ENCODE data around the gene PATE1. TPM values are rescaled to one million over a fixed set of nuclear protein-coding genes. Genes with fewer than 3 reads are reported as not detected.

PATE1 gene
- total RNA-seq, 6 experiments from 2014 or later: not detected

GRCh38 chr11:125763483-125763882, 17.4 kb downstream of the PATE1 start:
- peaks cover 5% of the 10 kb centered on the region for H3K27me3 Mint-ChIP-seq (ENCODE audit: insufficient read depth)
- peaks cover 6% of the 10 kb centered on the region for H3K9me3 Mint-ChIP-seq
- TF ChIP-seq, protein P1, sequence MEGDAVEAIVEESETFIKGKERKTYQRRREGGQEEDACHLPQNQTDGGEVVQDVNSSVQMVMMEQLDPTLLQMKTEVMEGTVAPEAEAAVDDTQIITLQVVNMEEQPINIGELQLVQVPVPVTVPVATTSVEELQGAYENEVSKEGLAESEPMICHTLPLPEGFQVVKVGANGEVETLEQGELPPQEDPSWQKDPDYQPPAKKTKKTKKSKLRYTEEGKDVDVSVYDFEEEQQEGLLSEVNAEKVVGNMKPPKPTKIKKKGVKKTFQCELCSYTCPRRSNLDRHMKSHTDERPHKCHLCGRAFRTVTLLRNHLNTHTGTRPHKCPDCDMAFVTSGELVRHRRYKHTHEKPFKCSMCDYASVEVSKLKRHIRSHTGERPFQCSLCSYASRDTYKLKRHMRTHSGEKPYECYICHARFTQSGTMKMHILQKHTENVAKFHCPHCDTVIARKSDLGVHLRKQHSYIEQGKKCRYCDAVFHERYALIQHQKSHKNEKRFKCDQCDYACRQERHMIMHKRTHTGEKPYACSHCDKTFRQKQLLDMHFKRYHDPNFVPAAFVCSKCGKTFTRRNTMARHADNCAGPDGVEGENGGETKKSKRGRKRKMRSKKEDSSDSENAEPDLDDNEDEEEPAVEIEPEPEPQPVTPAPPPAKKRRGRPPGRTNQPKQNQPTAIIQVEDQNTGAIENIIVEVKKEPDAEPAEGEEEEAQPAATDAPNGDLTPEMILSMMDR (IDR thresholded peaks at IDR 0.05): no peak
- no peak overlapping the region for H3K27ac Mint-ChIP-seq
- no peaks in the 10 kb centered on the region for H3K4me1 Mint-ChIP-seq (ENCODE audit: low read depth)
- H3K4me3 Mint-ChIP-seq: no peak overlapping the region
- DNase-seq: no peak
- no peaks in the 10 kb centered on the region for H3K36me3 Mint-ChIP-seq (ENCODE audit: low read depth)

DNA sequence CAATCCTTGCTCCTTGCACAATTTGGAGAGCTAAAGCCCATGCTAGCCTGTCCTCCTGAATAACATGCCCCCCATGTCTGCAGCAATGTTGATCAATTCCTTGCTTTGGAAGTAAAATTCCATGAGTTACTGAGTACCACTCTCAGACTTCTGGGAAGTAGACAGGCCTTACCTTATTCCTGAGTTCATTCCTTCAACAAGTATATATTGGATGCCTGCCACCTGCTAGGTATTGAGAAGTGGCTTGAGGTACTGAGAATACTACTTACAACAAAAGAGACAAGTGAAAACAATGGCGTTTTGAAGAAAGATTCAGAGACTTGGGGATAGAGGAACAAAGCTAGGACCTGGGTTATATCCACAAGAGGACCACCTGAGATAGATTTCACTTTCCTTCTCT, 20.2 kb downstream of the PATE1 start:
- H3K27me3 Mint-ChIP-seq (ENCODE audit: insufficient read depth): peaks cover 9% of the 10 kb centered on the region
- no peaks in the 10 kb centered on the region; the same call in 1 of the 2 replicates for H3K9me3 Mint-ChIP-seq
- no peaks in the 10 kb centered on the region for H3K36me3 Mint-ChIP-seq (ENCODE audit: low read depth)
- no peak overlapping the region for H3K4me3 Mint-ChIP-seq
- TF ChIP-seq, protein P1 (IDR thresholded peaks at IDR 0.05): no peak
- DNase-seq: no peak
- no peaks in the 10 kb centered on the region for H3K4me1 Mint-ChIP-seq (ENCODE audit: low read depth)
- H3K27ac Mint-ChIP-seq: no peak overlapping the region

GRCh38 chr11:125768336-125769046, 22.4 kb downstream of the PATE1 start:
- Mint-ChIP-seq H3K4me1 (ENCODE audit: low read depth) (peaks cover 14% of the 10 kb centered on the region; the same call in 1 of the 2 replicates), H3K4me3 (no peak overlapping the region), H3K27me3 (ENCODE audit: insufficient read depth) (peaks cover 9% of the 10 kb centered on the region), H3K36me3 (ENCODE audit: low read depth) (no peaks in the 10 kb centered on the region), H3K27ac (no peak overlapping the region), H3K9me3 (no peaks in the 10 kb centered on the region; the same call in 1 of the 2 replicates)
- TF ChIP-seq, protein P1 (IDR thresholded peaks at IDR 0.05): no peak
- no peak for DNase-seq

DNA sequence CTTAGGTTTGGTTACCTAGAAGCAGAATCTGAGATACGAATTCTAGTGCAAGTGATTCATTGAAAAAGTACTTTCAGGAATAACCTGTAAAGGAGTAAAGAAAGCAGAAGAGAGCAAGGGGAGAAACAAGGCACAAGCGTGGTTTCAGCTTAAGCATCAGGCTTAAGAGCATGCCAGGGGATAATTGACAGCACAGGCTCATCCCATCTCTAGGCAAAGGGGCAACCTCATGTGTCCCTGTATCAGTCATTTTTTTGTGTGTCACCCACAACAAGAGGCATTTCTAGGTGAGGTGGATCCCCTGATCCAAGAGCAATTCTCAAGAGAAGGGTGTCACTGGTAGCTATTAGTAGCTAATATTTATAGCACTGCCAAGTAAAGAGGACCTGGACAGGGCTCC, 24.5 kb downstream of the PATE1 start:
- Mint-ChIP-seq H3K36me3 (ENCODE audit: low read depth) (no peaks in the 10 kb centered on the region), H3K27me3 (ENCODE audit: insufficient read depth) (peaks cover 8% of the 10 kb centered on the region; the same call in 1 of the 2 replicates), H3K4me3 (no peak overlapping the region), H3K27ac (no peak overlapping the region), H3K9me3 (no peaks in the 10 kb centered on the region; the same call in 1 of the 2 replicates), H3K4me1 (ENCODE audit: low read depth) (peaks cover 19% of the 10 kb centered on the region; the same call in 1 of the 2 replicates)
- no peak for DNase-seq
- TF ChIP-seq, protein P1 (IDR thresholded peaks at IDR 0.05): no peak

DNA sequence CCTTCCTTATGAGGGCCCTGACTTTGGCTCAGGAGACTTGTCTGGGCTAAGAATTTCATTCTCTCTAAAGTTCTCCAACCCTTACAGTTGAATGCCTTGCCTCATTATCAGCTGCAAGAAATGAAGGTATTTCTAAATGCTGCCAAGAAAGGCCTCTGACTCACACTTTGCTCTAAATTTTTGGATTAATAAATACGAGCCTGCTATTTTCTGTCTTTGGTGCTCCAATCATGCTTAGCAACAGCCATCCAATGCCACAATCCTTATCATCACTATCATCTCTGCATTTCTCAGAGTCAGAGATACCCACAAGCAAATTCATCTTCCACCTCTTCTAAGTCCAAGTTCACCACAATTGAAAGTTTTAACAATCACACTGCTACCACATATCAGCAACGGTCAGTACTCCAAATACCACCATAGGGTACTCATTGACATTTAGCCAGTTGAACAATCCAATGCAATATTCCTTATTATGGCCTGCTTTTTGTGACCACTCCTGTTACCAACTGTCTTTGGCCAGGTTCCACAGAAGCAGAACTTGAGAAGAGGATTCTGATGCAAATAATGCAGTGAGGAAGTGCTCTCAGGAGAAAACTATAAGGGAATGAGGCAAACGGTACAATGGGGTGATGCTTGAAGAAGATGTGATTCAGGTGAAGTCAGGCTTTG, 26.9 kb downstream of the PATE1 start:
- Mint-ChIP-seq H3K9me3 (peaks cover 4% of the 10 kb centered on the region; the same call in 1 of the 2 replicates), H3K36me3 (ENCODE audit: low read depth) (no peaks in the 10 kb centered on the region), H3K27ac (peak overlapping the region; percentile 17; the same call in 1 of the 2 replicates), H3K4me3 (no peak overlapping the region), H3K27me3 (ENCODE audit: insufficient read depth) (peaks cover 8% of the 10 kb centered on the region; the same call in 1 of the 2 replicates), H3K4me1 (ENCODE audit: low read depth) (peaks cover 28% of the 10 kb centered on the region; the same call in 1 of the 2 replicates)
- DNase-seq: peak; percentile 88
- TF ChIP-seq, protein P1 (IDR thresholded peaks at IDR 0.05): no peak

Data from HFFc6 (cell line).